Astrocyte (in vitro differentiated cells and primary cell): ENCODE measurements around the gene GDF9. TPM values are rescaled to one million over a fixed set of nuclear protein-coding genes. Genes with fewer than 3 reads are reported as not detected.
"Not testable (repeated sequence)": the region's sequence is repeated elsewhere in the genome, so short reads cannot be mapped to it uniquely, and the experiment has no call there.

Experiments used
- DNase-seq: peaks from one replicate; pipeline ENCODE4 v3.0.0-alpha.2; 2010; ENCODE audit warnings: low read depth
- FAIRE-seq: peaks from 2 replicates; lab custom pipeline; 2011; peaks lifted over from hg19 to GRCh38; lab: Jason Lieb, UNC
- H2AFZ ChIP-seq: 2 replicates; pipeline ENCODE4 v1.6.0; 2012; ENCODE audit warnings: low read depth, low read length, inconsistent platforms
- H3K27ac ChIP-seq: 2 replicates; pipeline ENCODE4 v1.5.1; 2011; ENCODE audit warnings: low read depth, low read length, inconsistent platforms
- H3K27me3 ChIP-seq: 2 replicates; pipeline ENCODE4 v1.6.0; 2011; ENCODE audit warnings: low read length, inconsistent platforms; ENCODE audit not compliant: insufficient read depth
- H3K36me3 ChIP-seq: 2 replicates; pipeline ENCODE4 v1.5.1; 2011; ENCODE audit warnings: low read length, inconsistent platforms; ENCODE audit not compliant: insufficient read depth
- H3K4me1 ChIP-seq: 2 replicates; pipeline ENCODE4 v1.5.1; 2011; ENCODE audit warnings: low read length, inconsistent platforms; ENCODE audit not compliant: insufficient read depth
- H3K4me2 ChIP-seq: 2 replicates; pipeline ENCODE4 v1.6.0; 2012; ENCODE audit warnings: low read length, inconsistent platforms
- H3K4me3 ChIP-seq: 2 replicates; pipeline ENCODE4 v1.5.1; 2011; ENCODE audit warnings: low read depth, mild to moderate bottlenecking, low read length, inconsistent platforms; ENCODE audit not compliant: insufficient read depth
- H3K79me2 ChIP-seq: 2 replicates; pipeline ENCODE4 v1.6.0; 2012; ENCODE audit warnings: mild to moderate bottlenecking, low read length, inconsistent platforms; ENCODE audit not compliant: insufficient read depth
- H3K9ac ChIP-seq: 2 replicates; pipeline ENCODE4 v1.6.0; 2012; ENCODE audit warnings: mild to moderate bottlenecking, low read length, inconsistent platforms
- H3K9me3 ChIP-seq: 2 replicates; pipeline ENCODE4 v1.5.1; 2012; ENCODE audit warnings: low read depth, mild to moderate bottlenecking, low read length, inconsistent platforms; ENCODE audit not compliant: insufficient read depth
- H4K20me1 ChIP-seq: 2 replicates; pipeline ENCODE4 v1.6.0; 2012; ENCODE audit warnings: low read length, inconsistent platforms; ENCODE audit not compliant: insufficient read depth
- H3K27ac Mint-ChIP-seq: one replicate; pipeline ENCODE4 v1.8.0; 2021; ENCODE audit warnings: mild to moderate bottlenecking, mixed read lengths; ENCODE audit not compliant: unreplicated experiment
- H3K27me3 Mint-ChIP-seq: one replicate; pipeline ENCODE4 v1.8.0; 2021; ENCODE audit warnings: low read depth, mixed read lengths; ENCODE audit not compliant: unreplicated experiment
- H3K36me3 Mint-ChIP-seq: one replicate; pipeline ENCODE4 v1.8.0; 2021; ENCODE audit warnings: low read depth, mixed read lengths; ENCODE audit not compliant: unreplicated experiment
- H3K4me1 Mint-ChIP-seq: one replicate; pipeline ENCODE4 v1.8.0; 2021; ENCODE audit warnings: low read depth, mixed read lengths; ENCODE audit not compliant: unreplicated experiment
- H3K4me3 Mint-ChIP-seq: one replicate; pipeline ENCODE4 v1.8.0; 2021; ENCODE audit warnings: mild to moderate bottlenecking, moderate library complexity, mixed read lengths; ENCODE audit not compliant: unreplicated experiment
- H3K9me3 Mint-ChIP-seq: one replicate; pipeline ENCODE4 v1.8.0; 2021; ENCODE audit warnings: mild to moderate bottlenecking, mixed read lengths; ENCODE audit not compliant: unreplicated experiment
- CTCF ChIP-seq: IDR thresholded peaks from 2 replicates; pipeline ENCODE4 v1.5.1; 2011; ENCODE audit warnings: low read depth, mild to moderate bottlenecking, inconsistent platforms, low read length, moderate library complexity; ENCODE audit not compliant: insufficient read depth
- EZH2 ChIP-seq: IDR thresholded peaks from 2 replicates; pipeline ENCODE4 v1.6.1; 2012; ENCODE audit warnings: mild to moderate bottlenecking, low read length, inconsistent platforms; ENCODE audit not compliant: insufficient read depth
- total RNA-seq: library from RNA; stranded (reverse); gene quantifications from 2 replicates; pipeline ENCODE4 v1.2.1, GENCODE V29; 2021

GDF9 gene
- total RNA-seq, 1 donor from 2014 or later = 0.34 TPM

- Histone ChIP-seq H3K4me2 (no peak overlapping the region), H3K79me2 (no peaks in the 10 kb centered on the region), H2AFZ (no peak overlapping the region), H4K20me1 (no peaks in the 10 kb centered on the region), H3K36me3 (no peaks in the 10 kb centered on the region), H3K4me1 (no peaks in the 10 kb centered on the region), H3K27me3 (peaks cover 5% of the 10 kb centered on the region), H3K27ac (no peak overlapping the region), H3K9ac (no peak overlapping the region), H3K9me3 (no peaks in the 10 kb centered on the region), H3K4me3 (no peak overlapping the region)
- FAIRE-seq (no peak), DNase-seq (no peak)
- H3K4me1 Mint-ChIP-seq = peaks cover 2% of the 10 kb centered on the region
- H3K4me3 Mint-ChIP-seq = no peak overlapping the region
- no peaks in the 10 kb centered on the region for H3K36me3 Mint-ChIP-seq
- TF ChIP-seq CTCF = no peak
- TF ChIP-seq EZH2 = no peak
- H3K9me3 Mint-ChIP-seq = no peaks in the 10 kb centered on the region
- no peak overlapping the region for H3K27ac Mint-ChIP-seq
- H3K27me3 Mint-ChIP-seq = no peaks in the 10 kb centered on the region
Observed at GRCh38 chr5:132859889-132860437, 6.3 kb downstream of the GDF9 start.

- Mint-ChIP-seq H3K27ac (no peak overlapping the region), H3K9me3 (no peaks in the 10 kb centered on the region), H3K4me3 (no peak overlapping the region), H3K27me3 (no peaks in the 10 kb centered on the region), H3K4me1 (peaks cover 2% of the 10 kb centered on the region), H3K36me3 (no peaks in the 10 kb centered on the region)
- FAIRE-seq (no peak), DNase-seq (no peak)
- TF ChIP-seq CTCF (no peak), EZH2 (no peak)
- Histone ChIP-seq H3K27me3 (no peaks in the 10 kb centered on the region), H2AFZ (no peak overlapping the region), H3K36me3 (no peaks in the 10 kb centered on the region), H3K4me2 (no peak overlapping the region), H3K27ac (no peak overlapping the region), H4K20me1 (no peaks in the 10 kb centered on the region), H3K9ac (no peak overlapping the region), H3K4me3 (no peak overlapping the region), H3K9me3 (no peaks in the 10 kb centered on the region), H3K79me2 (no peaks in the 10 kb centered on the region), H3K4me1 (no peaks in the 10 kb centered on the region)
Observed at GRCh38 chr5:132856011-132856410, 10.3 kb downstream of the GDF9 start.

GRCh38 chr5:132854992-132855391 lies 11.3 kb downstream of the GDF9 start:
- H3K4me3 Mint-ChIP-seq, H3K27ac ChIP-seq, FAIRE-seq, H4K20me1 ChIP-seq, H3K27ac Mint-ChIP-seq, H3K36me3 Mint-ChIP-seq, H3K4me1 Mint-ChIP-seq, H3K9me3 ChIP-seq, H3K36me3 ChIP-seq, H3K4me2 ChIP-seq, H3K4me1 ChIP-seq, H3K9ac ChIP-seq, H2AFZ ChIP-seq, H3K27me3 Mint-ChIP-seq, H3K4me3 ChIP-seq, H3K79me2 ChIP-seq, DNase-seq, H3K9me3 Mint-ChIP-seq, H3K27me3 ChIP-seq: not testable (repeated sequence)
